GM20431 (cell line): ENCODE measurements around the gene ZSCAN21.

Experiments used
- in situ Hi-C: fragments of 300-500 bp; cut with MseI, MboI; formaldehyde crosslinking; loops from one replicate; pipeline ENCODE4 v1.15.0; 2020; ENCODE audit warnings: low sequenced_read_pairs; ENCODE audit not compliant: unreplicated experiment

ZSCAN21 gene

DNA sequence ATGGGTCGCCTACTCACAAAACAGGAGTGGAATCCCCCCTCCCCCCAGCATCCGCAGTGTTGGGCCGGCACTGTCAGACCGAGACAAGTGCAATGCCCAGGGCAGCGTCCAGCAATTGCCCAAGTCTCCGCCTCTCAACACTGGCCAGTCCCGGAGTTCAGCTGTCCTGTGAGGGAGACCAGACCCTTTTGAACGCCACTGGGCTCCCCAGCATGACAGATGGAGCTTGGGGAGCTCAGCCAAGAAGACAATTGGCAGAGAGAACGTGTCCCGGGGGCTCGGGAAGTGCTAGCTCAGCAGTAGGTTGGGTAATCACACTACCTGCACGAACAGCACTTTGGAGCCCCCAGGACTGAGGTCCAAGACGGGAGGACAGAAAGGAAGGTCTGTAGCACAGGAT is 43.9 kb downstream of the ZSCAN21 start:
- in situ Hi-C loops = no loop called here

DNA sequence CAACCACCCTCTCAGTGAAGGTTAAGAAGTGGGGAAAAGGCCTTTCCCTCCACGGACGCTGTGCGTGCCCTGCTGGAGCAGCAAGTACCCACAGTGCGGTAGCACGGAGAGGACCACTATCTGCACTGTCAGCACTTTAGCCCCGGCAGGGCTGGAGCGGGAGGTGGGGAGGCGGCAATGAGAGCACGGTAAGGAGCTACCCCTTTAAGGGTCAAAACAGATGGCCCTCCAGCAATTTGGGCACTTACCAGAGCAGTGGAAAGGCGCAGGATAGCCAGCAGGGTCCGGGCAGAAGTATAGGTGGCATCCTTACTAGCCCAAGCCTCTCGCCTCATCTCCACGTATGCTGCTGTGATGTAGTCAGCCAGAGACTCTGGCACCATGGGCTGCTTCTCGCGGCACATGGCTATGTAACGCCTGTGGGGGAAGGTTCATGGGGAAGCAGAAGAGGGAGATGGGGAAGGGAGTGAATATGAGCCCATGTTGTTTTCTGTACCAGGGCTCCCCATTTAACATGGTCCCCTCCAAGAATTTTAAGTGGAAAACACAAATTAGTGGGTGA is 44.4 kb downstream of the ZSCAN21 start:
- in situ Hi-C loops = no loop called here

- in situ Hi-C loops = no loop called here
Observed at GRCh38 chr7:100095289-100095688, 45.7 kb downstream of the ZSCAN21 start.

- in situ Hi-C loops = no loop called here
Observed at GRCh38 chr7:100095704-100096103, 46.1 kb downstream of the ZSCAN21 start.

GRCh38 chr7:100098913-100099312 is 49.3 kb downstream of the ZSCAN21 start:
- in situ Hi-C loops = no loop called here

- in situ Hi-C loops = no loop called here
Observed at GRCh38 chr7:100099452-100099851, 49.9 kb downstream of the ZSCAN21 start.

DNA sequence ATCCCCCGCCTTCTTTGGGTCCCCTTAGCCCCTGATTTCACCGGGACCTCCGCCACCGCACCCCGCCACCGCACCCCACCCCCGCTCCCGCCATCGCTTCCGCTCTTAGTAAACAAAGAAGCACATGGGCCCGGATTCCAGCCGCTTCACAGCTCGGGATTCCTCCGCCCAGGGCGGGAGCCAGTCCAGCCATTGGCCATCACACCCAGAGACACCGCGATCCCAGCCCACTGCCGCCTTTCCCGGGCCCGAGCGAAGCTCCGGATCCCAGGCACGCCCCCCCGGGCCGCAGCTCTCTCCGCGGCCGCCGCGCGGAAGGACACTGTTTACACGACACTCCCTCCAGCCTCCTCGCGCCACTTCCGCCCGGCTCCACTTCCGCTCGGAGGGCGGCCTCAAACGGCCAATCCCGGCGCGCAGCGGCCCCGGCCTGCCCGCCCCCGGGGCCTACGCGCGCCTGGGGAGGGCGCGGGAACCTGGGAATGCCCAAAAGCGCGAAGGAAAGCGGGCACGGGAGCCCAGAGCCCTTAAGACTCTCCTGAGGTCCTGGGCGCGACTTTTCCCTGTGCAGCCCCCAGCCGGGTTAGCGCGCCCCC is 50.9 kb downstream of the ZSCAN21 start:
- in situ Hi-C loops = no loop called here

GRCh38 chr7:100101016-100101862 is 51.7 kb downstream of the ZSCAN21 start, which contains the start of the genes AP4M1 and MCM7:
TSS of gene AP4M1 (plus strand) at chr7:100101643. CDS start at chr7:100101715, 72 bp downstream.
TSS of gene MCM7 (minus strand) at chr7:100101397. CDS start at chr7:100101294, 103 bp downstream.
- in situ Hi-C loops = no loop called here

DNA sequence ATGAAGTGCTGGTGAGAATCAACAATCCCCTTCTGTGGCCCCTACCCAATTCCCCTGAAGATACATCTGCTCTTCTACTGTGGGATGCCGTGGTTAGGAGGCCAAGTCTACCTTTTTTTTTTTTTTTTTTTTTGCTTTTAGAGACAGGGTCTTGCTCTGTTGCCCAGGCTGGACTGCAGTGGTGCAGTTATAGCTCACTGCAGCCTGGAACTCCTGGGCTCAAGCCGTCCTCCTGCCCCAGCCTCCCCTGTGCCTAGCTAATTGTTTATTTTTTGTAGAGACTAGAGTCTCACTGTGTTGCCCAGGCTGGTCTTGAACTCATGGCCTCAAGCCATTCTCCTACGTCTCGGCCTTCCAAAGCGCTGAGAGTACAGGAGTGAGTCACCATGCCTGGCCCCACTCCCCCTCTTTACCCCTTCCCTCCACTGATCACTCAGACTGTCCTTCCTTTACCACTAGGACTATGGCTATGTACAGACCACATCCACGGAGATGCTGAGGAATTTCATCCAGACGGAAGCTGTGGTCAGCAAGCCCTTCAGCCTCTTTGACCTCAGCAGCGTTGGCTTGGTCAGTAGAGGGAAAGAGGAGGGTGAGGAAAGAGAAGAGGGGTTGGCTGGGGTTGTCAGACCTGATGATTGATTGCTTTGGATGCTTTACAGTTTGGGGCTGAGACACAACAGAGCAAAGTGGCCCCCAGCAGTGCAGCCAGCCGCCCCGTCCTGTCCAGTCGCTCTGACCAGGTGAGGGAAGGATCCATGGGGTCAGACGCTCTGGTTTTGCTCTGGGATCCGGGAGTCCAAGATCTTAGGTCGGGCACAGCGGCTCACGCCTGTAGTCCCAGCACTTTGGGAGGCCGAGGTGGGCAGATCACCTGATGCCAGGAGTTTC is 53.6 kb downstream of the ZSCAN21 start:
- in situ Hi-C loops = no loop called here

DNA sequence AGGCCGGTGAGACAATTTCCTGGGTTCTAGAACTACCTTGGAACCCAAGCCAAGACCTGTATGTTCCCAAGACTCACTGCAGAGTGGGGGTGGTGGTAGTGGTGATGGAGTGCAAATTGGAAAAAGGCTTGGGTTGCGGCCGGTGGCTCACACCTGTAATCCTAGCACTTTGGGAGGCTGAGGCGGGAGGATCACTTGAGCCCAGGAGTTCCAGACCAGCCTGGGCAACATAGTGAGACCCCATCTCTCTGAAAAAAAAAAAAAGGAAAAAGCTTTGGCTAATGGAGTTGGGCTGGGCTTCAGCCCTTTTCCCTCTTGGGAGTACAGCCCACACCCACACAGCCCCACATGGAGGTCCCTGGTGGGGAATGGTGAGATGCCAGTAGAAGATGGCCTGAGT is 56.0 kb downstream of the ZSCAN21 start:
- in situ Hi-C loops = no loop called here

GRCh38 chr7:100106633-100107032 is 57.1 kb downstream of the ZSCAN21 start:
- in situ Hi-C loops = no loop called here

- in situ Hi-C loops = no loop called here
Observed at GRCh38 chr7:100107125-100107737, 57.7 kb downstream of the ZSCAN21 start.

DNA sequence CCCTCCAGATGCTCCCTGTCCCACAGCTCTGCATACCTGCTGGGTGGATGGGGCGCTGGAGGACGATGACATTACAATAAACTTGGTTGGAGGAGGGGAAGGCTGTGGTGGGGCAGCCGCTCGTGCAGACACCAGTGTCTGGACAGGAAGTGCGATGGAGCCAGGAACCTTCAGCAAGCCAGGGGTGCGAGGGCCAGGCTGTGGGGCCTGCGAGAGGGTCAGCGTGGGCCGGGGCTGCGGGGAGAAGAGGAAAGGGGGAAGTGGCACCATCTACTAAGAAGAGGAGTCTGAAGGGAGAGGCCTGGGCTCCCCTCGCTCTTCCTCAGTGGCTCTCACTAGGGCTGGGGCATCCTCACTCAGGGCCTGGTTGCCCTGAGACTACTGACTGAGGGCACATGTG is 58.3 kb downstream of the ZSCAN21 start:
- in situ Hi-C loops = no loop called here

DNA sequence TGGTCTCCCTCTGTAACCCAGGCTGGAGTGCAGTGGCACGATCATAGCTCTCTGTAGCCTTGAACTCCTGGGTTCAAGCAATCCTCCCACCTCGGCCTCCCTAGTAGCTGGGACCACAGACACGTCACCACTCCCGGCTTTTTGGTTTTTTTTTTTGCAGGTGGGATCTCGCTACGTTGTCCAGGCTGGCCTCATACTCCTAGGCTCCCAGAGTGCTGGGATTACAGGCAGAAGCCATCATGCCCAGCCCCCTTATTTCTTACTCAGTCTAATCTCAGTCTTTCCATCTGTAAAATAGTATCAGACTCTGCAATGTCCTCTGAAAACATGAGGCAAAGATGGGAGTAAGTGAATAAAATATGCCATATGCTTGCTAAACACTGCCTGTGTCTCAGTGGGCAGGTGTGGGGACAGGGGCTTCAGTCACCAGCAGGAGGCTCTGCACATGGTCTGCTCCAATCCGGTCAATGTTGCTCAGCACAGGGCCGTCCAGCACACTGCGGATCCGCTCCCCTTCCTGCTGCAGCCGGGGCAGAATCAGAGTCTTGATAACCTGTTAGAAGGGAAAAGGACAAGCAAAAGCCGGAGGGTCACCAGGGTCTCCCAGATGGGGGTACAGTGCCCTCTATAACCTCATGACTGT is 60.1 kb downstream of the ZSCAN21 start:
- in situ Hi-C loops = no loop called here

- in situ Hi-C loops = no loop called here
Observed at GRCh38 chr7:100111156-100111555, 61.6 kb downstream of the ZSCAN21 start.

GRCh38 chr7:100111914-100112313 is 62.3 kb downstream of the ZSCAN21 start:
- in situ Hi-C loops = no loop called here
